ENCODE results near the gene NPAS3.

DNA sequence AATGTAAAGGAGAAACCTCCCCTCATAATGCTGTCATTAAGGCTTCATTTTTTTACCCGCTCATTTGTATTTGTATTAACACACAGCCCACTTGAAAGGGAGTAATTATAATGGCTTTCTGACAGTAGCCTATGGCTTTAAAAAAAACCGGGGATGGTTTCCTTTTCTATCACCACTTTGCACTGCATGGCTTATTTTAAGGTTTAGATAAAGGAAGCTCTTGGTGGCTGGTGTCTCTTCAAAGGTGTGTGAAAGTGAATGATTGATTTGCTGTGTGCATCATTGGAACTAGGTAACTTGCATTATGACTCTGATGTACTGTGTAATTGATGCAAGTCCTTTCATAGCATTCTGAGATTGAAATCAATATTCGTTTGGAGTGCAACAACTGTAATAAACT, 80.7 kb downstream of the NPAS3 start:
- TF ChIP-seq EZH2 (IDR thresholded peaks at IDR 0.05; ENCODE audit: borderline replicate concordance, low read depth, low read length, poor library complexity, severe bottlenecking): no peak
- TF ChIP-seq CTCF (conservative IDR thresholded peaks at IDR 0.05; ENCODE audit: low read depth, low read length): no peak
